HG03432 (cell line): ENCODE results near the gene SSH2.
A peak's percentile ranks its signal among the peaks of the same experiment; 100 is the strongest.

Source experiments
- ATAC-seq: cut with Tn5 transposase; IDR thresholded peaks from one replicate; pipeline ENCODE4 v1.9.1; 2021; ENCODE audit warnings: mild to moderate bottlenecking, moderate library complexity; ENCODE audit not compliant: unreplicated experiment

Gene SSH2

GRCh38 chr17:29713626-29714025, 216.4 kb downstream of the SSH2 start:
- ATAC-seq = peak; percentile 50

DNA sequence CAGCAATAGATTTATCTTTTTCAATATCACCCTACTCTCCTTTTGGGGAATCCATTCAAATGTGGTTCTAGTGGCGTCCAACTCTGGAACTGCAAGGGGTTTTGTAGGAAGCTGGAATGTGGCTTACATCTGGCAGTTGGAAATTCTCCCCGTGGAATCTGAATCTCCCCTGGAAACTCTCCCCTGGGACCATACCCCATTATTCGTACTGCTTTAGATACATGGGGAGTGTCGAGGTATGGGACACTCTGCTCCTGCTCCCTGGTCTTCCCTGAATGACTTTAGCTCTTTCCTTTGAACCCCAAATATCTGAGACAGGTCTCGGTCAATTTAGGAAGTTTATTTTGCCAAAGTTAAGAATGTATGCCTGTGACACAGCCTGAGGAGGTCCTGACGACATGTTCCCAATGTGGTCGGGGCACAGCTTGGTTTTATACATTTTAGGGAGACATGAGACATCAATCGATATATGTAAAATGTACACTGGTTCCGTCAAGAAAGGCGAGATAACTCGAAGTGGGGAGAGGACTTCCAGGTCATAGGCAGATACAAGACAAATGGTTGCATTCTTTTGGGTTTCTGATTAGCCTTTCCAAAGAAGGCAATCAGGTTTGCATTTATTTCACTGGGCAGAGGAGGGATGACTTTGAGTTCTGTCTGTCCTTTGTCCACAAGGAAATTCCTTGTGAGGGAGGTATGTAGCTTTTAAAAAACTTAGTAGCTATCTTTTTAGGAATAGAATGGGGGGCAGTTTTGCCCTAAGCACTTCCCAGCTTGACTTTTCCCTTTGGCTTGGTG, 218.2 kb downstream of the SSH2 start:
- no peak for ATAC-seq

GRCh38 chr17:29710891-29711418, 219.1 kb downstream of the SSH2 start:
- ATAC-seq = no peak

GRCh38 chr17:29710520-29710884, 219.5 kb downstream of the SSH2 start:
- ATAC-seq = no peak

- no peak for ATAC-seq
Measured at GRCh38 chr17:29709866-29710519, 220.0 kb downstream of the SSH2 start.

GRCh38 chr17:29707212-29707571, 222.8 kb downstream of the SSH2 start:
- ATAC-seq = no peak

DNA sequence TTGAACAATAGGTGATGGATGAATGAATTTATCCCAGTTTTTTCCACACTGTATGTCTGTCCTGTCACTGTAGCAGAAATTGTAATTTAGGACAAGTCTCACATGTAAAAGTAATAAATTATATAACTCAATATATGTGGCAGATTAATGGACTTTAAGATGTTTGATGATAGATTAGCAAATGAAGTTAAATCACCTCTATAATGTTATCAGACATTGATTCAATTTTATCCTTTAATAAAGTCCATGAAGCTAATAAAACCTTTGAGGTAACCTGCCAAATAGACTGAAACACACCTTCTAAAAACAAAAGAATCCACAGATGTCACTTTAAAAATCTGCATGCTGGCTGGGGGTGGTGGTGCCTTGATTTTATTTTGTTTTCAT, 224.0 kb downstream of the SSH2 start:
- no peak for ATAC-seq

DNA sequence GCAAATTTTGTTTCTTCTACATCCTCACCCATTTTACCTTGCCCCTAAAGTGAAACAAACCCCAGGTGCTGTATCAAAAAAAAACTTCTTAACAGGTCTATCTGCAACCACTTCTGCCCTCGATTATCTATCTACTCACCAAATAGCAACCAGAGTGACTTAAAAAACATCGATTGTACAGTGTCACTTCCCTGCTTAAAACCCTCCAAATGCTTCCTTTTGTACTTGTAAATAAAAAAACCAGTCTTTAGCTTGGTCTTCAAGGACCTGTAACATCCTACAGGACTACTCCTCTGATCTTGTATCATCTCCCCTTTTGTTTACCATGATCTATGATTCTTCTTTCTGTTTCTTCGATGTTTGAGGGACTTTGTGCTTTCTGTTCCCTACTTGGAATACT, 224.6 kb downstream of the SSH2 start:
- ATAC-seq = no peak

- ATAC-seq = no peak
Measured at GRCh38 chr17:29699283-29699682, 230.7 kb downstream of the SSH2 start.

DNA sequence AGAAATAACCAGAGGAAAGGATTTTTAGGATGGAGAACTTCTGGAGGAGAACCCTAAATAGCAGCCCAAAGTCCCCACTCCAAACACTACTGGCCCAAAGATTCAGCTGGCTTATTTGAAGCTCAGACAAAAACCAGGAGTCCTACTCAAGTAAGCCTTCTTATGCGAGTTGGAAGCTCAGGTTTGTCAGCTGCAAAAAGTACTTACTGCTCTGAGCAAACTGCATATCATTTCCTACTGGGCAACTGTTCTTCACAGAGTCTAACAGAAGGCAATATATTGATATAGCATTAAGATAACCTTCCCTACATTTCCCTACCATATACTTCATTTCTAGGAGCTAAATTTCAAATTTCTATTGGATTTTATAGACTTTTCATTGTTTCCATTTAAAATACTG, 231.2 kb downstream of the SSH2 start:
- no peak for ATAC-seq

- ATAC-seq = no peak
Measured at GRCh38 chr17:29698019-29698777, 231.8 kb downstream of the SSH2 start.

DNA sequence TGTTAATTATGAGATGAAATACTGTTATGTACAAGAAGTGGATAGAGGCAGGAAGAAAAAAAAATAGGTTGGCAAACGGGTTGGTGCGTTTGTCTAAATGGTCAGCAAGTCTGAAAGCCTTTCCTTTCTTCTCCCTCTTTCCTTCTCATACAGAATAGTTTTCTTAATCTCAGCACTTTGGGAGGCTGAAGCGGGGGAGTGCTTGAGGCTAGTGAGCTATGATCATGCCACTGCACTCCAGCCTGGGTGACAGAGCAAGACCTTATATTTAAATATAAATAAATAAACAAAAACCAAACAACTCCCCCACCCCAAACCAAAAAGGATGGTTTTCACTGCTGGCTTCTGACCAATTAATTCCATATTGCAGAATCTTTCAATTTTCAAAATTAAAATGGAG, 232.7 kb downstream of the SSH2 start:
- ATAC-seq = no peak

GRCh38 chr17:29694918-29695563, 235.0 kb downstream of the SSH2 start:
- ATAC-seq = no peak

DNA sequence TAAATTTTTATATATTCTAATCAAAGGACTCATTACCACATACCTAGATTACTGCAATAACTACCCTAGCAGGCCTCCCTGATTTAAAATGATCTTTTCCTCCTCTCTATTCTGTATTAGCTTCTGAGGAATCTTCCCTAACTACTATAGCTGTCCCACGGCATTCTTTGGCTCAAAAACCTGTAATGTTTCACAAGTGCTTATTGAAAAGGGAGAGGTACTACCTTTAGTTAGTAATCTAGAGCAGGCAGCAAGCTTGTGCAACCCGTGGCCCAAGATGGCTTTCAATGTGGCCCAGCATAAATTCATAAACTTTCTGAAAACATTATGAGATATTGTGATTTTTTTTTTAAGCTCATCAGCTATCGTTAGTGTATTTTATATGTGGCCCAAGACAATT, 236.3 kb downstream of the SSH2 start:
- no peak for ATAC-seq

DNA sequence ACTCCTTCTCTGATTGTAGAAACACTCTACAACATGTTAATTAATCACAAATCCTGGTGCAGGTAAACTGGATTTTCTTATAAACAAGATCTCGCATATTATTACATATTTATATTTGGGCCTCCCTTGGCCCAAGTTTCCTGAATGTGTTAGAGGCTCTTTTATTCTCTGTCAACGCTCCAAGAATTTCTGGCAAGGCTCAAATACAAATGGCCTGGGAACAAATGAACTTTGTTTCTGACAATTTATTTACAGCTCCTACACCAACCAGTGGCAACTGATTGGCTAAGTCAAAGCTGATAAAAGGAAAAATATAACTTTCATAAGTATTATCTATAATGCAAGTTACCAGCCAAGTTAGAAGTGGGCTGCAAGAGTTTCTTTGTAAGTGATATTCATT, 242.4 kb downstream of the SSH2 start:
- no peak for ATAC-seq

- no peak for ATAC-seq
Measured at GRCh38 chr17:29686993-29687590, 242.9 kb downstream of the SSH2 start.

DNA sequence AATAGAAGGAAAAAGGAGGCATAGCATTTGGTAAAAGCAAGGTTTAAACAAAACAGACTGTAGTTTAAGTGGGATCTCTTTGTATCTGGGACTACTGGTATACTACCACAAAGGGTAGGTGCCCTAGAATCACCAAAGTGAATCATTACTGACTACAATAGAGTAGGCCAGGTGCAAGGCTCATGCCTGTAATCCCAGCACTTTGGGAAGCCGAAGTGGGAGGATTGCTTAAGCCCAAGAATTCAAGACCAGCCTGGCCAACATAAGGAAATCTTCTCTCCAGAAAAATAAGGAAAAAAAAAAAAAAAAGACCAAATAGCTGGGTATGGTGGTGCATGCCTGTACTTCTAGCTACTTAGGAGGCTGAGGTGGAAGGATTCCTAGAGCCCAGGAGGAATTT, 246.5 kb downstream of the SSH2 start:
- no peak for ATAC-seq

GRCh38 chr17:29682987-29683386, 247.0 kb downstream of the SSH2 start:
- no peak for ATAC-seq

DNA sequence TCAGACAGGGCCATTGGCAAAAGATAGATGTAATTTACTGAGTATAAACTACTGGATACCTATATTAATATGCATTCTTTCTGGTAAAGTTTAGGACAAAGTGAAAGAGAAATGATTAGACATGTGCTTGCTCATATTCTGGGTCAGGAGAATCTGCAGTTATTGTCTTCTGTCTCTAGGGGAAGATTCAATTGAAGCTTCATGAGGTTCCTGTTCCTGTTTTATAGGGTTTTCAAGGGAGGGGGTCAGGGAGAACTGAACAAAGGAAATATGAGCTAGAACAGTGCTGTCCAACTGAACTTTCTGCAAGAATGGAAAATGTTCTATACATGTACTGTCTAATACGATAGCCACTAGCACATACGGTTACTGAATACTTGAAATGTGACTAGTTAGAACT, 248.0 kb downstream of the SSH2 start:
- no peak for ATAC-seq

- ATAC-seq = no peak
Measured at GRCh38 chr17:29677824-29678223, 252.2 kb downstream of the SSH2 start.

DNA sequence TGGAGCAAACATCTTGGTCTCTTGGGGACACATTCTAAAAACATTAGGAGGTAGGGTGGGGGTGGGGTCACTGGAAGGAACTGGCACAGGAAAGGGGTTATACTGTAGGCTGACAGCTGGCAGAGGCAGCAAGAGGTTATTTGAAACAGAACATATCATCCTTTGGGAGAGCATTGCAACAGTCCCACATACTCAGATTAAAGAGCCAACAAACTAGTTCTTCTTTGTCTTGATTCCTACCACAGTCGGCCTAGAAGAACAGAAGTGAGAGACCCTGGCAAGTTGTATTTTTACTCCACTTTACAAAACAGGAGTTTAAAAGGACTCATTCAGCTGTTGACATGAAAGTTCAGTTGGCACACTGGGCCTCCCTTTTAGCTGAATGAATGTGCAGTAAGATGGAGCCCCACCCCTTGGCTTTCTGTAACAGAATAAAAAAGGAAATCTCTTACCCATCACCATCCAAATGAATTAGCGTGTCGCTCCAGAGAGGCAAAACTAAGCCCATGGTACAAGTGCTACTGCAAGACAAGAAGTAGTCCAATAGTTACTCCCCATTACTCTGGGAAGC, 252.7 kb downstream of the SSH2 start:
- no peak for ATAC-seq
